H1 (cell line): ENCODE results near the gene RNASE11. TPM values are rescaled to one million over a fixed set of nuclear protein-coding genes. Genes with fewer than 3 reads are reported as not detected.

ENCODE experiments used
- SAP30 ChIP-seq: fragments of 300-600 bp; sonication (generic); IDR thresholded peaks from 2 replicates; pipeline ENCODE4 v1.7.1; 2012; ENCODE audit warnings: low read length, moderate library complexity, mild to moderate bottlenecking, inconsistent platforms; ENCODE audit not compliant: insufficient read depth, insufficient replicate concordance
- SIRT6 ChIP-seq: IDR thresholded peaks from one replicate; pipeline ENCODE4 v1.7.1; 2012; ENCODE audit warnings: low read length, inconsistent platforms
- SP1 ChIP-seq: IDR thresholded peaks from 2 replicates; pipeline ENCODE4 v1.6.1; 2011; ENCODE audit warnings: low read depth, low read length
- SRF ChIP-seq: IDR thresholded peaks from 2 replicates; pipeline ENCODE4 v1.6.1; 2011; ENCODE audit warnings: mild to moderate bottlenecking, low read depth, low read length, moderate library complexity
- polyA plus RNA-seq, 7 experiments: library from polyadenylated mRNA; depleted of rRNA in 3 of 7; stranded (reverse) in 5 of 7; unstranded in 2 of 7; fragments of >200 nt in 5 of 7; fragments of 200-250 nt in 2 of 7; gene quantifications; 1 replicate in 5 of 7; 2 replicates in 1 of 7; 4 replicates in 1 of 7; pipeline versions ENCODE4 v1.2.1 to v1.2.3, GENCODE V29; 2011 to 2013; ENCODE audit warnings: missing spikeins in 2 of 7, mixed read lengths in 2 of 7
- total RNA-seq: library from RNA; stranded (reverse); fragmentation: NEBNext Ultra II Directional; extraction: Animal tissue kit (Norgen Biotek cat#: 25700); gene quantifications from 2 replicates; pipeline ENCODE4 v1.2.1, GENCODE V29; 2021
- TF ChIP-seq, protein P1 (sequence below): fragments of 300-600 bp; sonication (generic); IDR thresholded peaks from 2 replicates; pipeline ENCODE4 v1.7.1; 2012; ENCODE audit warnings: low read length, moderate library complexity, mild to moderate bottlenecking, inconsistent platforms; ENCODE audit not compliant: insufficient replicate concordance
- TF ChIP-seq, protein P2 (sequence below): IDR thresholded peaks from 2 replicates; pipeline ENCODE4 v1.6.1; 2012; ENCODE audit warnings: low read length, inconsistent platforms
- TF ChIP-seq, protein P3 (sequence below): IDR thresholded peaks from 2 replicates; pipeline ENCODE4 v1.6.1; 2012; ENCODE audit warnings: inconsistent platforms
- TF ChIP-seq, protein P4 (sequence below): IDR thresholded peaks from 2 replicates; pipeline ENCODE4 v1.6.1; 2011; ENCODE audit warnings: low read length, improper control_type of control experiment

Gene RNASE11
- total and polyA plus RNA-seq, 2 of the 8 experiments (the other 6 are each of a cell fraction or from before 2014, with no cell fraction given) = not detected

DNA sequence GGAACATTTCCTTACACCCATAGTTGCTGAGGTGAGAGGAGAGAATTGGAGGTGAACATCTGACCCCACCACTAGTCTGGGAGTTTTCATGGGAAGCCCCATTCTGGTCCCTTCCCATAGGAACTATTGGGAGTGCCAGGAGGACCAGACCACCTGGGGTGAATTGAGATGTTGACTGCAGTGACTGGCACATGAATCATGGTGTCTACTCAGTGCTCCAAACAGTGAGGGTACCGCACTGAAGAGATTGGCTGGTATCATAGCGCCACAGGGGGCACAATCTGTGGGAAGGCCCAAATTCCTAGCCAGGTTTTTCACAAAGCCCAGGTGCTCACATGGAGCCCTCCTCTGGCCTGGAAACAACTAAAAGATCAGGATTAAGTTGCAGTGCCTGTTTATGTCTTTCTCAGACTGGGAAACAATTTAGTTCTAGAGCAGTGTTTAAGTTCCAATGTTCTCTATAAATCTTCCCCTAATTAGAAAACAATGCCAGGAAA lies 23.3 kb downstream of the RNASE11 start (continued):
- TF ChIP-seq, protein P1, sequence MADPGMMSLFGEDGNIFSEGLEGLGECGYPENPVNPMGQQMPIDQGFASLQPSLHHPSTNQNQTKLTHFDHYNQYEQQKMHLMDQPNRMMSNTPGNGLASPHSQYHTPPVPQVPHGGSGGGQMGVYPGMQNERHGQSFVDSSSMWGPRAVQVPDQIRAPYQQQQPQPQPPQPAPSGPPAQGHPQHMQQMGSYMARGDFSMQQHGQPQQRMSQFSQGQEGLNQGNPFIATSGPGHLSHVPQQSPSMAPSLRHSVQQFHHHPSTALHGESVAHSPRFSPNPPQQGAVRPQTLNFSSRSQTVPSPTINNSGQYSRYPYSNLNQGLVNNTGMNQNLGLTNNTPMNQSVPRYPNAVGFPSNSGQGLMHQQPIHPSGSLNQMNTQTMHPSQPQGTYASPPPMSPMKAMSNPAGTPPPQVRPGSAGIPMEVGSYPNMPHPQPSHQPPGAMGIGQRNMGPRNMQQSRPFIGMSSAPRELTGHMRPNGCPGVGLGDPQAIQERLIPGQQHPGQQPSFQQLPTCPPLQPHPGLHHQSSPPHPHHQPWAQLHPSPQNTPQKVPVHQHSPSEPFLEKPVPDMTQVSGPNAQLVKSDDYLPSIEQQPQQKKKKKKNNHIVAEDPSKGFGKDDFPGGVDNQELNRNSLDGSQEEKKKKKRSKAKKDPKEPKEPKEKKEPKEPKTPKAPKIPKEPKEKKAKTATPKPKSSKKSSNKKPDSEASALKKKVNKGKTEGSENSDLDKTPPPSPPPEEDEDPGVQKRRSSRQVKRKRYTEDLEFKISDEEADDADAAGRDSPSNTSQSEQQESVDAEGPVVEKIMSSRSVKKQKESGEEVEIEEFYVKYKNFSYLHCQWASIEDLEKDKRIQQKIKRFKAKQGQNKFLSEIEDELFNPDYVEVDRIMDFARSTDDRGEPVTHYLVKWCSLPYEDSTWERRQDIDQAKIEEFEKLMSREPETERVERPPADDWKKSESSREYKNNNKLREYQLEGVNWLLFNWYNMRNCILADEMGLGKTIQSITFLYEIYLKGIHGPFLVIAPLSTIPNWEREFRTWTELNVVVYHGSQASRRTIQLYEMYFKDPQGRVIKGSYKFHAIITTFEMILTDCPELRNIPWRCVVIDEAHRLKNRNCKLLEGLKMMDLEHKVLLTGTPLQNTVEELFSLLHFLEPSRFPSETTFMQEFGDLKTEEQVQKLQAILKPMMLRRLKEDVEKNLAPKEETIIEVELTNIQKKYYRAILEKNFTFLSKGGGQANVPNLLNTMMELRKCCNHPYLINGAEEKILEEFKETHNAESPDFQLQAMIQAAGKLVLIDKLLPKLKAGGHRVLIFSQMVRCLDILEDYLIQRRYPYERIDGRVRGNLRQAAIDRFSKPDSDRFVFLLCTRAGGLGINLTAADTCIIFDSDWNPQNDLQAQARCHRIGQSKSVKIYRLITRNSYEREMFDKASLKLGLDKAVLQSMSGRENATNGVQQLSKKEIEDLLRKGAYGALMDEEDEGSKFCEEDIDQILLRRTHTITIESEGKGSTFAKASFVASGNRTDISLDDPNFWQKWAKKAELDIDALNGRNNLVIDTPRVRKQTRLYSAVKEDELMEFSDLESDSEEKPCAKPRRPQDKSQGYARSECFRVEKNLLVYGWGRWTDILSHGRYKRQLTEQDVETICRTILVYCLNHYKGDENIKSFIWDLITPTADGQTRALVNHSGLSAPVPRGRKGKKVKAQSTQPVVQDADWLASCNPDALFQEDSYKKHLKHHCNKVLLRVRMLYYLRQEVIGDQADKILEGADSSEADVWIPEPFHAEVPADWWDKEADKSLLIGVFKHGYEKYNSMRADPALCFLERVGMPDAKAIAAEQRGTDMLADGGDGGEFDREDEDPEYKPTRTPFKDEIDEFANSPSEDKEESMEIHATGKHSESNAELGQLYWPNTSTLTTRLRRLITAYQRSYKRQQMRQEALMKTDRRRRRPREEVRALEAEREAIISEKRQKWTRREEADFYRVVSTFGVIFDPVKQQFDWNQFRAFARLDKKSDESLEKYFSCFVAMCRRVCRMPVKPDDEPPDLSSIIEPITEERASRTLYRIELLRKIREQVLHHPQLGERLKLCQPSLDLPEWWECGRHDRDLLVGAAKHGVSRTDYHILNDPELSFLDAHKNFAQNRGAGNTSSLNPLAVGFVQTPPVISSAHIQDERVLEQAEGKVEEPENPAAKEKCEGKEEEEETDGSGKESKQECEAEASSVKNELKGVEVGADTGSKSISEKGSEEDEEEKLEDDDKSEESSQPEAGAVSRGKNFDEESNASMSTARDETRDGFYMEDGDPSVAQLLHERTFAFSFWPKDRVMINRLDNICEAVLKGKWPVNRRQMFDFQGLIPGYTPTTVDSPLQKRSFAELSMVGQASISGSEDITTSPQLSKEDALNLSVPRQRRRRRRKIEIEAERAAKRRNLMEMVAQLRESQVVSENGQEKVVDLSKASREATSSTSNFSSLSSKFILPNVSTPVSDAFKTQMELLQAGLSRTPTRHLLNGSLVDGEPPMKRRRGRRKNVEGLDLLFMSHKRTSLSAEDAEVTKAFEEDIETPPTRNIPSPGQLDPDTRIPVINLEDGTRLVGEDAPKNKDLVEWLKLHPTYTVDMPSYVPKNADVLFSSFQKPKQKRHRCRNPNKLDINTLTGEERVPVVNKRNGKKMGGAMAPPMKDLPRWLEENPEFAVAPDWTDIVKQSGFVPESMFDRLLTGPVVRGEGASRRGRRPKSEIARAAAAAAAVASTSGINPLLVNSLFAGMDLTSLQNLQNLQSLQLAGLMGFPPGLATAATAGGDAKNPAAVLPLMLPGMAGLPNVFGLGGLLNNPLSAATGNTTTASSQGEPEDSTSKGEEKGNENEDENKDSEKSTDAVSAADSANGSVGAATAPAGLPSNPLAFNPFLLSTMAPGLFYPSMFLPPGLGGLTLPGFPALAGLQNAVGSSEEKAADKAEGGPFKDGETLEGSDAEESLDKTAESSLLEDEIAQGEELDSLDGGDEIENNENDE = no peak
- TF ChIP-seq, protein P2, sequence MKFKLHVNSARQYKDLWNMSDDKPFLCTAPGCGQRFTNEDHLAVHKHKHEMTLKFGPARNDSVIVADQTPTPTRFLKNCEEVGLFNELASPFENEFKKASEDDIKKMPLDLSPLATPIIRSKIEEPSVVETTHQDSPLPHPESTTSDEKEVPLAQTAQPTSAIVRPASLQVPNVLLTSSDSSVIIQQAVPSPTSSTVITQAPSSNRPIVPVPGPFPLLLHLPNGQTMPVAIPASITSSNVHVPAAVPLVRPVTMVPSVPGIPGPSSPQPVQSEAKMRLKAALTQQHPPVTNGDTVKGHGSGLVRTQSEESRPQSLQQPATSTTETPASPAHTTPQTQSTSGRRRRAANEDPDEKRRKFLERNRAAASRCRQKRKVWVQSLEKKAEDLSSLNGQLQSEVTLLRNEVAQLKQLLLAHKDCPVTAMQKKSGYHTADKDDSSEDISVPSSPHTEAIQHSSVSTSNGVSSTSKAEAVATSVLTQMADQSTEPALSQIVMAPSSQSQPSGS = no peak
- TF ChIP-seq SAP30 (no peak), SP1 (peak; percentile 49; the same call in 1 of the 2 replicates), SIRT6 (no peak), SRF (no peak)
- TF ChIP-seq, protein P3, sequence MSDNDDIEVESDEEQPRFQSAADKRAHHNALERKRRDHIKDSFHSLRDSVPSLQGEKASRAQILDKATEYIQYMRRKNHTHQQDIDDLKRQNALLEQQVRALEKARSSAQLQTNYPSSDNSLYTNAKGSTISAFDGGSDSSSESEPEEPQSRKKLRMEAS = no peak
- TF ChIP-seq, protein P4, sequence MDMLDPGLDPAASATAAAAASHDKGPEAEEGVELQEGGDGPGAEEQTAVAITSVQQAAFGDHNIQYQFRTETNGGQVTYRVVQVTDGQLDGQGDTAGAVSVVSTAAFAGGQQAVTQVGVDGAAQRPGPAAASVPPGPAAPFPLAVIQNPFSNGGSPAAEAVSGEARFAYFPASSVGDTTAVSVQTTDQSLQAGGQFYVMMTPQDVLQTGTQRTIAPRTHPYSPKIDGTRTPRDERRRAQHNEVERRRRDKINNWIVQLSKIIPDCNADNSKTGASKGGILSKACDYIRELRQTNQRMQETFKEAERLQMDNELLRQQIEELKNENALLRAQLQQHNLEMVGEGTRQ = no peak
